ACC112 (cell line): ENCODE results near the gene SLIRP.

ENCODE experiments used
- H2AFZ ChIP-seq: fragments of 200-600 bp; sonication (generic); one replicate; pipeline ENCODE4 v1.6.0; 2017; ENCODE audit warnings: antibody characterized with exemption, low read length; ENCODE audit not compliant: unreplicated experiment
- H3K27ac ChIP-seq: fragments of 200-600 bp; sonication (generic); 2 replicates; pipeline ENCODE4 v1.5.1; 2014; ENCODE audit warnings: low read depth, mild to moderate bottlenecking, antibody characterized with exemption, low read length, moderate library complexity
- H3K27me3 ChIP-seq: fragments of 200-600 bp; sonication (generic); 2 replicates; pipeline ENCODE4 v1.6.1; 2014; ENCODE audit warnings: mild to moderate bottlenecking, antibody characterized with exemption, low read length, moderate library complexity, mixed read lengths; ENCODE audit not compliant: insufficient read depth
- H3K36me3 ChIP-seq: fragments of 200-600 bp; sonication (generic); 2 replicates; pipeline ENCODE4 v1.6.1; 2016; ENCODE audit warnings: mild to moderate bottlenecking, antibody characterized with exemption, low read length, moderate library complexity, mixed read lengths; ENCODE audit not compliant: insufficient read depth
- H3K4me1 ChIP-seq: fragments of 200-600 bp; sonication (generic); one replicate; pipeline ENCODE4 v1.6.1; 2016; ENCODE audit warnings: low read length, mixed read lengths; ENCODE audit not compliant: insufficient read depth, unreplicated experiment, control insufficient read depth
- H3K4me3 ChIP-seq: fragments of 200-600 bp; sonication (generic); 2 replicates; pipeline ENCODE4 v1.5.1; 2014; ENCODE audit warnings: mild to moderate bottlenecking, low read depth, low read length
- H3K79me2 ChIP-seq: fragments of 200-600 bp; sonication (generic); one replicate; pipeline ENCODE4 v1.6.0; 2016; ENCODE audit warnings: low read length; ENCODE audit not compliant: control insufficient read depth, unreplicated experiment, insufficient read depth

The SLIRP gene

DNA sequence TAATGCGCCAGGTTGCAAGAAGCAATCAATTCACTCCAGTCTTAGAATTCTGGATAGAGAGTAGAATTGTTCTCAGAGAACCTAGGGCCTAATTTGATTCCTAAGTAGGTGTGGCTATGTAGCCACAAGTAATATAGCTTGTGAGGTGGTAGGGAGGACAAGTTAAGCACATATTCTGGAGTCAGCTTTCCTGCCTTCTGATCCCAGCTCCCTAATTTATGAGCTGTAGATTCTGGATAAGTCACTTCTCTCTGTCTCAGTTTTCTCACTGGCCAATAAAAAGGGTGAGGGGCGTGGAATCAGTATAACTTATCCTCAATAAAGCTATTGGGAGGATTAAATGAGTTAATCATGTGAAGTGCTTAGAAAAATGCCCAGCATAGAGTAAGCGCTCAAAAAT is 56.1 kb downstream of the SLIRP start:
- Histone ChIP-seq H3K27ac (no peak overlapping the region), H2AFZ (no peak overlapping the region), H3K79me2 (peaks cover 19% of the 10 kb centered on the region), H3K4me3 (no peak overlapping the region), H3K27me3 (no peaks in the 10 kb centered on the region), H3K4me1 (peaks cover 13% of the 10 kb centered on the region), H3K36me3 (peaks cover 2% of the 10 kb centered on the region; the same call in 1 of the 2 replicates)
